Panc1 (cell line): ENCODE measurements around the gene NLGN2.

Experiments used
- CTCF ChIP-seq: fragments of 450-650 bp; IDR thresholded peaks from 2 replicates; pipeline ENCODE4 v1.5.1; 2017; ENCODE audit warnings: mild to moderate bottlenecking
- SIN3A ChIP-seq: IDR thresholded peaks from 2 replicates; pipeline ENCODE4 v1.6.1; 2012; ENCODE audit warnings: low read depth, mild to moderate bottlenecking, low read length, moderate library complexity, borderline replicate concordance; ENCODE audit not compliant: insufficient read depth
- TCF7L2 ChIP-seq: IDR thresholded peaks from 2 replicates; pipeline ENCODE4 v1.6.1; 2011; ENCODE audit warnings: mild to moderate bottlenecking, low read depth, low read length, inconsistent platforms

DNA sequence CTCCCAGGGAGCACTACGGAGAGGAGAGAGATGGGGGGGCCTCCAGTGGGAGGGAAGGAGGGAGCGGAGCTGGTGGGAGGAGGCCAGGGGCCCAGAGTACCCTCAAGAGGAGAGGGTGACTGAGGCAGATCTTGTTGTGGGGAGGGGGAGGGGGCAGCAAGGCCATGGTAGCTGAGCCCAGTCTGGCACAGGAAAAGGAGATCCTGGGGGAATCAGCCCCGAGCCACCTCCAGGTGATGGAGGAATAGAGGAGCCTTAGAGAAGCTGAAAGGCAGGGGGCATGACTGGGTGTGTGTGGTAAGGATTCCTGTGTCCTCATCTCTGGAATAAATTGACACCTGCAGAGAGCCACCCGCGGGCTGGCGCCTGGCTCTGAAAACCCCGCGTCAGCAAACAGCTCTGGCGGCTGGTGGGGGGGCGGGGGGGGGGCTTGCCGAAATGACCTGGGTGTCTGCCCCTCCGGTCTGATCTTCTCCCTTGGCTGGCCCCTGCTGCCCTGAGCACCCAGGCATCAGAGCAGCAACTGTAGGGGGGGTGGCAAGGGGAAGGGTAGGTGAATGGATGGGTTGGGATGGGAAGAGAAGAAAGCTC is 1.3 kb upstream of the NLGN2 start:
- TF ChIP-seq CTCF: no peak
- TF ChIP-seq TCF7L2: no peak
- TF ChIP-seq SIN3A: no peak
